Lower lobe of right lung (tissue), 2 donors: Measurements from ENCODE around the gene CHMP4A. TPM values are rescaled to one million over a fixed set of nuclear protein-coding genes. Genes with fewer than 3 reads are reported as not detected.
"Not testable (repeated sequence)": the region's sequence is repeated elsewhere in the genome, so short reads cannot be mapped to it uniquely, and the experiment has no call there.

Experiments used
- ATAC-seq, 2 donors: fragments of 200-7000 bp; cut with Tn5 transposase; one replicate each; pipeline ENCODE4 v1.9.1; 2020 to 2022; ENCODE audit warnings: mild to moderate bottlenecking in 2 of 2, moderate library complexity in 2 of 2
- DNase-seq: peaks from one replicate; pipeline ENCODE4 v3.0.0-alpha.2; 2020
- H3K27ac ChIP-seq: fragments of 200-600 bp; one replicate; pipeline ENCODE4 v1.8.0; 2022
- H3K27me3 ChIP-seq: fragments of 200-600 bp; one replicate; pipeline ENCODE4 v1.8.0; 2022; ENCODE audit warnings: low read depth
- H3K36me3 ChIP-seq: fragments of 200-600 bp; one replicate; pipeline ENCODE4 v1.8.0; 2022; ENCODE audit warnings: mild to moderate bottlenecking
- H3K4me1 ChIP-seq: fragments of 200-600 bp; one replicate; pipeline ENCODE4 v1.8.0; 2022
- H3K4me3 ChIP-seq: fragments of 200-600 bp; one replicate; pipeline ENCODE4 v1.8.0; 2022; ENCODE audit warnings: mild to moderate bottlenecking
- H3K9me3 ChIP-seq: fragments of 200-600 bp; one replicate; pipeline ENCODE4 v1.8.0; 2022
- intact Hi-C: fragments of 100-400 bp; cut with DNase I; formaldehyde crosslinking; loops from one replicate; pipeline ENCODE4 v1.11.0; 2022
- total RNA-seq: library from RNA; stranded (reverse); fragmentation: NEBNext Ultra II Directional; extraction: Animal tissue kit (Norgen Biotek cat#: 25700); gene quantifications from one replicate; pipeline ENCODE4 v1.2.1, GENCODE V29; 2021
- TF ChIP-seq, protein P1 (sequence below): fragments of 200-600 bp; IDR thresholded peaks from one replicate; pipeline ENCODE4 v1.8.0; 2022; ENCODE audit warnings: antibody characterized with exemption, mild to moderate bottlenecking
- donor health status: DM: no; HTN: yes; CAD: no; lungs with severe emphysema.

CHMP4A gene
- total RNA-seq, 1 donor from 2014 or later: 41.9 TPM

DNA sequence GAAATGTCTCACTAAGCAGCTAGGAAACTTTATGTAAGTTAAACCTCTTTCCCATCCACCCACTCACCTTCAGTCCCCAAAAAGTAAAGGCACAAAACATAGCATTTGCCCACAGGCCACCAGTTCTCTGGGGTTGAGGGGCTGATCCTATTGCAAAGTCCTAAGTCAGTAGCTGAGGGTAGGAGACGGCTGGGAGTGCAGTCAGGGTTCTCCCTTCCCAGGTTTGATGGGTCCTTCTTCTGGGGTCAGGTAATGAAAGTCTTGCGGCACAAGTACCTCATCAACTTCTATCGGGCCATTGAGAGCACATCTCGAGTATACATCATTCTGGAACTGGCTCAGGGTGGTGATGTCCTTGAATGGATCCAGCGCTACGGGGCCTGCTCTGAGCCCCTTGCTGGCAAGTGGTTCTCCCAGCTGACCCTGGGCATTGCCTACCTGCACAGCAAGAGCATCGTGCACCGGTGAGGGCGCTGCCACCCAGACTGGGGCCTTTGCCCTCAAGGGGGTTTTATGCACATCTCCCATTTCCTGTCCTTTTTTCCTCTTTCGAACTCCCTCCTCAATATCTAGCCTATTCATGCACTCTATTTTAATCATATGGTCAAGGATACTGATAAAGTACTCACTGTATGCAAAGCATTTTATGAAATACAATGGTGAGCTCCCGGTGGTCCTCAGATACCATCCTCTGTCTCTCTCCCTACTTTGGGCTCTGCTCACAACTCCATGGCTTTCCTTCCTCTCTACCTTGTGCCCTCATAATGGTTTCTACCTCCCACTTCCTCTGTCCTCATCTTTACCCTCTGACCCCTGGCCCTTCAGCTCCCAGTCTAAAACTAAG lies 6.8 kb downstream of the CHMP4A start:
- Histone ChIP-seq H3K36me3 (peaks cover 73% of the 10 kb centered on the region), H3K27me3 (no peaks in the 10 kb centered on the region), H3K27ac (no peak overlapping the region), H3K4me1 (no peaks in the 10 kb centered on the region), H3K4me3 (no peak overlapping the region), H3K9me3 (no peaks in the 10 kb centered on the region)
- DNase-seq: no peak
- TF ChIP-seq, protein P1, sequence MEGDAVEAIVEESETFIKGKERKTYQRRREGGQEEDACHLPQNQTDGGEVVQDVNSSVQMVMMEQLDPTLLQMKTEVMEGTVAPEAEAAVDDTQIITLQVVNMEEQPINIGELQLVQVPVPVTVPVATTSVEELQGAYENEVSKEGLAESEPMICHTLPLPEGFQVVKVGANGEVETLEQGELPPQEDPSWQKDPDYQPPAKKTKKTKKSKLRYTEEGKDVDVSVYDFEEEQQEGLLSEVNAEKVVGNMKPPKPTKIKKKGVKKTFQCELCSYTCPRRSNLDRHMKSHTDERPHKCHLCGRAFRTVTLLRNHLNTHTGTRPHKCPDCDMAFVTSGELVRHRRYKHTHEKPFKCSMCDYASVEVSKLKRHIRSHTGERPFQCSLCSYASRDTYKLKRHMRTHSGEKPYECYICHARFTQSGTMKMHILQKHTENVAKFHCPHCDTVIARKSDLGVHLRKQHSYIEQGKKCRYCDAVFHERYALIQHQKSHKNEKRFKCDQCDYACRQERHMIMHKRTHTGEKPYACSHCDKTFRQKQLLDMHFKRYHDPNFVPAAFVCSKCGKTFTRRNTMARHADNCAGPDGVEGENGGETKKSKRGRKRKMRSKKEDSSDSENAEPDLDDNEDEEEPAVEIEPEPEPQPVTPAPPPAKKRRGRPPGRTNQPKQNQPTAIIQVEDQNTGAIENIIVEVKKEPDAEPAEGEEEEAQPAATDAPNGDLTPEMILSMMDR: no peak
- intact Hi-C loops: no loop called here
- ATAC-seq: no peak

DNA sequence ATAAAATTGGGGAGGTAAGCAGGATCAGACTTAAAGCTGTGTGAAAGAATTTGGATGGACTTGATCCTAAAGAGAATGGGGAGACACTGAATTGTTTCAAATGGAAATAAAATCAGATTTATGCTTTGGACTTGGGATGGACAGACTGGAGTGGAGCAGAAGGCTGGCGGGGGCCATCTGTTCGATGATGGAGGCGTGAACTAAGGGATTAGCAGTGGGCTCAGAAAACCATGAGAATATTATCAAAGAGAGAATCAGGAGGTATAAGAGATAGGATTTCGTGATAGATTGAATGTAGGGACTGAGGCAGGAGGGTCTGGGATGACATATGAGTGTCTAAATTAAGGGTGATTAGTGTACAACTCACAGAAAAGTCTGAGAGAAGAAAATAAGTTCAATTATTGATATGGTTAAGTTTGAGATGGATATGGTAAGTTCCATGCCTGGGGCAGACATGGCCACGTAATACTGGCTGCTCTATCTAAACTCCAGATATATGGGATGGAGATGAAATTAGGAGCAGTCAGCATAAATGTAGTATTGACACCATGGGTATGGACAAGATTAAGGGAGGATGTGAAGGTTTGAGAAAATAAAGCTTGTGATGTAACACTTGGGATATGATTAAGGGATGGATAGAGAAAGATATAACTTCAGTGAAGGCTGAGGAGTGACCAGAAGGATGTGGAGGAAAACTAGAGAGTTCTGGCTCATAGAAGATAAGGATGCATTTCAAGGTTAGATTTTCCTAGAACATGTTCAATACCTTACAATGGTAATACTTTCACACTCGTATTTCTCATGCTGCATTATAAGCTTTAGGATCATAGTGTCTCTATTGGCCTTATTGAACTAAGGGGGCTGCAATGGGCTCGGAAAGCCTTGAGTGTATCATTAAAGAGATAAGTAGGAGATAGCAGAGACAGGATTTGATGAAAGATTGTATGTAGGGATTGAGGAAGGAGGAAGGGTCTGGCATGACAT lies 8.8 kb downstream of the CHMP4A start:
- H3K4me1 ChIP-seq: no peaks in the 10 kb centered on the region
- ATAC-seq (no peak), DNase-seq (no peak)
- no peaks in the 10 kb centered on the region for H3K9me3 ChIP-seq
- no peak overlapping the region for H3K27ac ChIP-seq
- no peaks in the 10 kb centered on the region for H3K27me3 ChIP-seq
- no peak overlapping the region for H3K4me3 ChIP-seq
- peaks cover 61% of the 10 kb centered on the region for H3K36me3 ChIP-seq
- TF ChIP-seq, protein P1: no peak
- intact Hi-C loops: no loop called here

DNA sequence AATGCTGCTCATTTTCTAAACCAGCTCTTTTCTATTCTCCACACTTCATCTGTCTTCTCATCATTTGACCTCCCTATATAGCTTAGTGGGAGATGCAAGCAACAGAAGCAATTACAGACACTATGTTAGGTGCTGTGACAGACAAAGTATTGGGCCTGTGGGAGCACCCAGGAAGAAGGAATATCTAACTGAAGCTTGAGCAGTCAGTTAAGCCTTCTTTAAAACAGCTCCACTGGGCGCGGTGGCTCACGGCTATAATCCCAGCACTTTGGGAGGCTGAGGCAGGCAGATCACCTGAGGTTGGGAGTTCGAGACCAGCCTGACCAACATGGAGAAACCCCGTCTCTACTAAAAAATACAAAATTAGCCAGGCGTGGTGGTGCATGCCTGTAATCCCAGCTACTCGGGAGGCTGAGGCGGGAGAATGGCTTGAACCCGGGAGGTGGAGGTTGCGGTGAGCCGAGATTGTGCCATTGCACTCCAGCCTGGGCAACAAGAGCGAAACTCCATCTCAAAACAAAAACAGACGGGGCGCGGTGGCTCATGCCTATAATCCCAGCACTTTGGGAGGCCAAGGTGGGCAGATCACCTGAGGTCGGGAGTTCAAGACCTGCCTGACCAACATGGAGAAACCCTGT lies 9.9 kb downstream of the CHMP4A start:
- intact Hi-C loops, H3K4me1 ChIP-seq: not testable (repeated sequence)

DNA sequence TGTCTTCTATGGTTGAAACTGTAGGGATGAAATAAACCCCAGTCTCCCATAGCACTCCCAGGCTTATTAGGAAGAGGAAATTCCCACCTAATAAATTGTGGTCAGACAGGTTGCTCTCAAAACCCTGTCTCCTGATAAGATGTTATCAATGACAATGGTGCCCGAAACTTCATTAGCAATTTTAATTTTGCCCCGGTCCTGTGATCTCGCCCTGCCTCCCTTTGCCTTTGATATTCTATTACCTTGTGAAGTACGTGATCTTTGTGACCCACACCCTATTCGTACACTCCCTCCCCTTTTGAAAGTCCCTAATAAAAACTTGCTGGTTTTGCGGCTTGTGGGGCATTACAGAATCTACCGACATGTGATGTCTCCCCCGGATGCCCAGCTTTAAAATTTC lies 10.8 kb downstream of the CHMP4A start:
- DNase-seq, H3K27me3 ChIP-seq, H3K27ac ChIP-seq, ATAC-seq, H3K4me3 ChIP-seq, H3K4me1 ChIP-seq, H3K9me3 ChIP-seq, intact Hi-C loops: not testable (repeated sequence)
- H3K36me3 ChIP-seq: peaks cover 50% of the 10 kb centered on the region

More for the DNA sequence above, 9.9 kb downstream of the CHMP4A start:
- not testable (repeated sequence) for ATAC-seq, H3K27ac ChIP-seq, H3K27me3 ChIP-seq, H3K9me3 ChIP-seq, DNase-seq, H3K4me3 ChIP-seq
- peaks cover 58% of the 10 kb centered on the region for H3K36me3 ChIP-seq

DNA sequence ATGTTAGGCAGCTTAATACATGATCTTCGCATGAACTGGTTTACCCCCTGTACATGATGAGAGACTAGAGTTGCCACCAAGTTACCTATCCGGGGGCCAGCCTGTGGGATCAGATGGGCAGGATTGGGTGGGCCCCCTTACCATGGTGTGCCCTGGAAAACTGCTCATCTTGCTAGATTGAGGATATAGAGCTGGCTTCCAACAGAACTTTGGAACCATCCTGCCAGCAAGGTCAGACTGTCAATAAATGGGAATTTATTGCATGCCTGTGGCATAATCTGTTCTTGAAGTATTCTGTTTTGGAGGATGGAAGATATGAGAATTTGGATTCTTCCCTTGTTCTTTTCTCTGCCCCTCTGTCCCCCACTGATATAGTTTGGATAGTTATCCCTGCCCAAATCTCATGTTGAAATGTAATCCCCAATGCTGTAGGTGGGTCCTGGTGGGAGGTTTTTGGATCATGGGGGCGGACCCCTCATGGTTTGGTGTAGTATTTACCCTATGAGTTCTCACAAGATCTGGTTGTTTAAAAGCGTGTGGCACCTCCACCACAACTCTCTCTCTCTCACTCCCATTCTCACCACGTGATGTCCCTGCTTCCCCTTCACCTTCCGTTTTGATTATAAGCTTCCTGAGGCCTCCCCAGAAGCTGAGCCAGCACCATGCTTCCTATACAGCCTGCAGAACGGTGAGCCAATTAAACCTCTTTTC lies 14.3 kb downstream of the CHMP4A start:
- Histone ChIP-seq H3K27me3 (no peaks in the 10 kb centered on the region), H3K27ac (no peak overlapping the region), H3K4me3 (no peak overlapping the region), H3K4me1 (peaks cover 27% of the 10 kb centered on the region), H3K36me3 (peaks cover 19% of the 10 kb centered on the region), H3K9me3 (no peaks in the 10 kb centered on the region)
- TF ChIP-seq, protein P1: no peak
- intact Hi-C loops: no loop called here
- DNase-seq: no peak
- ATAC-seq: no peak

DNA sequence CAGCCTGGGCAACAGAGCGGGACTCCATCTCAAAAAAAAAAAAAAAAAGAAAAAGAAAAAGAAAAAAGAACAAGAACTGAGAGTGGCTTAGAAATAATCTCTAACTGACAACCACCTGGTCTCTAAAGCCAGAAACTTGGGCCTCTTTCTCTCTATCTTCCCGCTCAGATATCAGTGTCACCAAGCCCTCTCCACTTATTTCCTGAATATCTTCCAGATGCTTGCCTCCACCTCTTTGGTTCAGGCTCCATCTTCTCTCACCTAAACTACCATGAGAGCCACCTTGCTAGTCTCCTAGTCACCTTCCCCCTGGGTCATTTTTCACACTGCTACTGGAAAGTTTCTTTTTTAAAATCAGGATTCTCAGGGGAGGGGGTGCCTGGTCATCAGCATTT lies 16.2 kb downstream of the CHMP4A start:
- H3K27ac ChIP-seq: no peak overlapping the region
- H3K9me3 ChIP-seq: no peaks in the 10 kb centered on the region
- peaks cover 31% of the 10 kb centered on the region for H3K36me3 ChIP-seq
- intact Hi-C loops: no loop called here
- TF ChIP-seq, protein P1: no peak
- no peak for DNase-seq
- H3K4me3 ChIP-seq: peak overlapping the region; percentile 81
- peaks cover 28% of the 10 kb centered on the region for H3K4me1 ChIP-seq
- H3K27me3 ChIP-seq: no peaks in the 10 kb centered on the region
- no peak for ATAC-seq
